GM13977 (cell line): ENCODE measurements around the gene TRIM3.

Experiments
- DNase-seq: peaks from one replicate; pipeline ENCODE4 v3.0.0; 2012; ENCODE audit warnings: low spot score
- in situ Hi-C: fragments of 300-500 bp; cut with MboI; formaldehyde crosslinking; loops from one replicate; pipeline ENCODE4 v1.12.0; 2022; ENCODE audit warnings: low sequenced_read_pairs, low pct_unique_long_range_greater_than_20kb, mixed read lengths, inconsistent platforms; ENCODE audit not compliant: unreplicated experiment
- TF ChIP-seq, protein P1 (sequence below): IDR thresholded peaks from 2 replicates; pipeline ENCODE4 v1.5.1; 2012; ENCODE audit warnings: mild to moderate bottlenecking, control low read depth; ENCODE audit not compliant: insufficient read depth; ENCODE audit errors: extremely low read depth, missing control alignments

Gene TRIM3

DNA sequence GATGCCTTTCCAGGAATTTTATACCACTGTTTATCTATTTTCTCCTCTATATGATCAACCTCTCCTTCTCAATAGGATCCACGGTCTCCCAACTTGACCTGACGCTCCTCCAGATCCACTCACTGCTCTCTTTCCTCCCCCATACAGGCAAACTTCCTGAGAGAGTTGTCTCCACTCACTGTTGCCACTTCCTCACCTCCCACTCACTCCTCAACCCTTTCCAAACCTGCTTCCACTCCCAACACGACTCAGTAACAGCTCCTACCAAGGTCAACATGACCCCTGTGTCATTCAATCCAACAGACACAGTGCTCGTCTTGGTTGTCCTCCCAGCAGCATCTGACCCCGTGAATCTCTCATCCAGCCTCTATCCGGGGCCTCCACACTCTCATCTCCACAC is 57.9 kb downstream of the TRIM3 start:
- TF ChIP-seq, protein P1, sequence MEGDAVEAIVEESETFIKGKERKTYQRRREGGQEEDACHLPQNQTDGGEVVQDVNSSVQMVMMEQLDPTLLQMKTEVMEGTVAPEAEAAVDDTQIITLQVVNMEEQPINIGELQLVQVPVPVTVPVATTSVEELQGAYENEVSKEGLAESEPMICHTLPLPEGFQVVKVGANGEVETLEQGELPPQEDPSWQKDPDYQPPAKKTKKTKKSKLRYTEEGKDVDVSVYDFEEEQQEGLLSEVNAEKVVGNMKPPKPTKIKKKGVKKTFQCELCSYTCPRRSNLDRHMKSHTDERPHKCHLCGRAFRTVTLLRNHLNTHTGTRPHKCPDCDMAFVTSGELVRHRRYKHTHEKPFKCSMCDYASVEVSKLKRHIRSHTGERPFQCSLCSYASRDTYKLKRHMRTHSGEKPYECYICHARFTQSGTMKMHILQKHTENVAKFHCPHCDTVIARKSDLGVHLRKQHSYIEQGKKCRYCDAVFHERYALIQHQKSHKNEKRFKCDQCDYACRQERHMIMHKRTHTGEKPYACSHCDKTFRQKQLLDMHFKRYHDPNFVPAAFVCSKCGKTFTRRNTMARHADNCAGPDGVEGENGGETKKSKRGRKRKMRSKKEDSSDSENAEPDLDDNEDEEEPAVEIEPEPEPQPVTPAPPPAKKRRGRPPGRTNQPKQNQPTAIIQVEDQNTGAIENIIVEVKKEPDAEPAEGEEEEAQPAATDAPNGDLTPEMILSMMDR = no peak
- in situ Hi-C loops = no loop called here
- DNase-seq = no peak

DNA sequence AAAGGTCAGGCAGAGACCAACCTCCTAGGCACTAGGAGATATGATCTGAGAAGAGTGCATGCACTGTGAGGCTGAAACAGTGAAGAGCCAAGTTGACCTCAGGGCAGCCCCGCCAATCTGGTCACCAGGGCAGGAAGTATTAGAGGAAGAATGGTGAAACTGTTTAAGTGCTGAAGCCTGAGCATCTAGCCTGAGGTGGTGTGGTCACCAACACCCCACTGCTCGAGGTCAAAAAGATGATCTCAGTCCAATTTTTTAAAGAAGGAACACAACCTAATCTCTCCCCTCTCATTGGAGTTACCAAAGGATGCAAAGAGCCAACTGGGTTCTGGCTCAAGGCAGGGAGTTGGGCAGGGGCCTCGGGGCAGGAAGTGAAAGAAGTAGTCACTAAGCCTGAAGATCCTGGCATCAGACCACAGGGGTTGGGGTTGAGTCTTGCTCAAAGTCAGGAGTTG is 58.8 kb downstream of the TRIM3 start:
- TF ChIP-seq, protein P1 = no peak
- DNase-seq = no peak
- in situ Hi-C loops = no loop called here

DNA sequence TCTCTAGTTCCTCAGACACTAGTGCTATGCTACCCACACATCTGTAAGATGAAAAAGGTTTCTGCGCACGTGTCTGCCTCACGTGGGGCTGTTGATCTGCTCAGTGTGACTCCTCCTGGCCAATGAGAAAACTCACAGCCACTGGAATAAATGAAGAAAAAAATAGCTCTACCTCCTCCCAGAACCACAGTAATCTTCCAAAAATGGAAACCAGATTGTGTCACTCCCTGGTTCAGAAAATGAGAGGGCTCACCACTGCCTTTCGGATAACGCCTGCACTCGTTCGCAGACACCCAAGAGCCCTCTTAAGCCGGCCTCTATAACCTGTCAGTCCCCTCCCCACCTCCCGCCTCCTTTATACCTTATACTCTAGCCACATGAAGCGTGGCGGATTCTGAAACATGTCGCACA is 59.9 kb downstream of the TRIM3 start:
- no peak for DNase-seq
- in situ Hi-C loops = no loop called here
- TF ChIP-seq, protein P1 = no peak

DNA sequence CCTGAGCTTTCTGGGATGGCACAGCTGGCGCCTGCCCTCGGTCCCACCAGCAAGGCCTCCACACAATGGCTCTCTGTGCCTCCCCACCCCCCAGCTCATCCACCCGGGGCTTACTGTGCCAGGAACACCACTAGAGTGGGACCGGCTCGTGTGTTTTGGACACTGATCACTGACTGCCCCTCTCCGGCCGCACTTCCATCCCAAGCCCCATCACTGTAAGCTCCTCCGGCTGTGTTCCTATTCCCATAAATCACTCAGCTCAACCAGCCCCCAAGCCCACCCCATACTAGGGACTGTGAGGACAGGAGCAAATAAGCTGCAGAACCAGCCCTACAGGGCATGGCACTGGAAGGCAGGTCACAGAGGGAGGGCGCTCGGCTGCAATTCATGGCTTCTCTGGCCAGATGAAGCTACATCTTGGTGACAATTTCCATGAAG is 62.1 kb downstream of the TRIM3 start:
- TF ChIP-seq, protein P1 = no peak
- in situ Hi-C loops = no loop called here
- no peak for DNase-seq

DNA sequence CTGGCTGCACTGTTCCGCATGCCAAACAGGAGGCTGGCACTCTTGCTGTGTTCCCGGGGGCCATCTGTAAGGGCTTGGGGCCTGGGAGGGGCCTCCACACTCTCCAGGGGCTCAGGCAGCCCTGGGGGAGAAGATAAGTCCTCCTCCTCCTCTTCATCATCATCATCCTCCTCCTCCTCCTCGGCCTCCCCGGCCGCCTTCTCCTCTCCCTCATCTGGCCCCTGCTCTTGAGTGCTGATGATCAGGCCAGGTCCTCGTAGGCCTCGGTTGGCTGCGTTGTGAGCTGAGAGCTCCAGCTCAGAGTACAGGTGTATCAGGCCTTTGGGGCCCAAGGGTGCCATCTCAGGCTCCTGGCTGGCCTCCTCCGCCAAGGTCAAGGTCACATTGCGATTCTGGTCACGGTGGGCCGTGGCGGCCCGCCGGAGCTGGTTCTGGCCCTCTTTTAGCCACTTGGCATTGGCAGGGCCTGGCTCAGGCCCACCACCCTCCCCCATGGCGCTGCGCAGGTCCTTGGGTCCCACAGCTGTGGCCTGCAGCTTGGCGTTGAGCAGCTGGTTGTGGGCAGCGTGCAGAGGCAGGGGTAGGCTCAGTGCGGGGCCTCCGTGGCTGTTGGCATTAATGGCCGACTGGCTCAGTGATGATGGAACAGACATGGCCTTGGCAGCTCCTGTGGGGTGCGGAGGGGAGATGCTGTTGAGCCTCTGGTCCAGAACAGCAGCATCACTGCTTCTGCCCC is 62.9 kb downstream of the TRIM3 start:
- TF ChIP-seq, protein P1 = no peak
- no peak for DNase-seq
- in situ Hi-C loops = no loop called here

DNA sequence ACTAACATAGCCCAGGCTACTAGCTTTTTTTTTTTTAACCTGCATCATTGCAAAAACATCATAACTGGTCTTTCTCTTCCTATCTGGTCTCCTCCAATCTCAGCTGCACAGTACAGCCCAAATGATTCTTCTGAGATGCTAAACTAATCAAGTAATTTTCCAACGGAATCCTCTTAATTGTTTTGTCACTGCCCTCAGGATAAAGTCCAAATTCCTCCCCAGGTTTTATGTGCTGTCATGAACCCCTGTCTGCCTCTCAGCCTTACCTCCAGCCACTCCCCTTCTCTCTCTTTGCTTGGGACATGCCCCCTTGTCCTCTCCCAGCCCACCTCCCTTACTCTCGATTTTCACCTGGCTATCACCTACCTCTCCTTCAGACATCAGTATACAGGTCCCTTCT is 67.4 kb downstream of the TRIM3 start:
- DNase-seq = no peak
- TF ChIP-seq, protein P1 = no peak
- in situ Hi-C loops = no loop called here
